DND-41 (cell line): ENCODE data around the gene ICAM1.

ENCODE experiments used
- EZH2 ChIP-seq: IDR thresholded peaks from 3 replicates; pipeline ENCODE4 v1.6.1; 2012; ENCODE audit warnings: borderline replicate concordance, low read depth, mild to moderate bottlenecking, moderate library complexity, low read length, inconsistent platforms; ENCODE audit not compliant: severe bottlenecking
- TF ChIP-seq, protein P1 (sequence below): IDR thresholded peaks from 2 replicates; pipeline ENCODE4 v1.5.1; 2012; ENCODE audit warnings: borderline replicate concordance, low read length, moderate library complexity, mild to moderate bottlenecking; ENCODE audit not compliant: poor library complexity, severe bottlenecking; ENCODE audit errors: extremely low read depth

DNA sequence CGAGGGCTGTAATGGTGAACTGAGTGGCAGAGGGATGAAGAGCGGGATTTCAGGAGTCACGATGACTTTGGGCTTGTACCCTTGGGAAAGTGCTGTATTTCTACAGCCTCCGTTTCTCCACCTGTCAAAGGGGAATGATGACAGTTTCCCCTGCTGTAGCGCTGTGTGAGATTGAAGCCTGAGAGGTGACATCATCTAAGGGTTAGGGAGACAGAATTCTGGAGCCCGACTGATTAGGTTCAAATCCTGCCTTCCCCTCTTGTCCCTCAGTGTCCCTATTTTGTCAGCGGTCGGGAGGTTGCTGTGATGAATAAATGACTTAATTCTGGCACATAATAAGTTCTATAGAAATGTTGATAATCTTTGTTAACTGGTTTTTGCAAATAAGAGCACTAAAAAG, 18.2 kb upstream of the ICAM1 start:
- TF ChIP-seq, protein P1, sequence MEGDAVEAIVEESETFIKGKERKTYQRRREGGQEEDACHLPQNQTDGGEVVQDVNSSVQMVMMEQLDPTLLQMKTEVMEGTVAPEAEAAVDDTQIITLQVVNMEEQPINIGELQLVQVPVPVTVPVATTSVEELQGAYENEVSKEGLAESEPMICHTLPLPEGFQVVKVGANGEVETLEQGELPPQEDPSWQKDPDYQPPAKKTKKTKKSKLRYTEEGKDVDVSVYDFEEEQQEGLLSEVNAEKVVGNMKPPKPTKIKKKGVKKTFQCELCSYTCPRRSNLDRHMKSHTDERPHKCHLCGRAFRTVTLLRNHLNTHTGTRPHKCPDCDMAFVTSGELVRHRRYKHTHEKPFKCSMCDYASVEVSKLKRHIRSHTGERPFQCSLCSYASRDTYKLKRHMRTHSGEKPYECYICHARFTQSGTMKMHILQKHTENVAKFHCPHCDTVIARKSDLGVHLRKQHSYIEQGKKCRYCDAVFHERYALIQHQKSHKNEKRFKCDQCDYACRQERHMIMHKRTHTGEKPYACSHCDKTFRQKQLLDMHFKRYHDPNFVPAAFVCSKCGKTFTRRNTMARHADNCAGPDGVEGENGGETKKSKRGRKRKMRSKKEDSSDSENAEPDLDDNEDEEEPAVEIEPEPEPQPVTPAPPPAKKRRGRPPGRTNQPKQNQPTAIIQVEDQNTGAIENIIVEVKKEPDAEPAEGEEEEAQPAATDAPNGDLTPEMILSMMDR: no peak
- no peak for TF ChIP-seq EZH2
